Measurements from ENCODE around the gene LIPF.
"Not testable (repeated sequence)": the region's sequence is repeated elsewhere in the genome, so short reads cannot be mapped to it uniquely, and the experiment has no call there.

Gene LIPF

GRCh38 chr10:88664142-88664541, at the start of gene LIPF:
Gene LIPF, plus strand, starts transcription at chr10:88664442. Its CDS starts 2,856 bp downstream, at chr10:88667298.
- DNase-seq (ENCODE audit: low read depth in 1 of 2, low spot score in 1 of 2), result no peak

DNA sequence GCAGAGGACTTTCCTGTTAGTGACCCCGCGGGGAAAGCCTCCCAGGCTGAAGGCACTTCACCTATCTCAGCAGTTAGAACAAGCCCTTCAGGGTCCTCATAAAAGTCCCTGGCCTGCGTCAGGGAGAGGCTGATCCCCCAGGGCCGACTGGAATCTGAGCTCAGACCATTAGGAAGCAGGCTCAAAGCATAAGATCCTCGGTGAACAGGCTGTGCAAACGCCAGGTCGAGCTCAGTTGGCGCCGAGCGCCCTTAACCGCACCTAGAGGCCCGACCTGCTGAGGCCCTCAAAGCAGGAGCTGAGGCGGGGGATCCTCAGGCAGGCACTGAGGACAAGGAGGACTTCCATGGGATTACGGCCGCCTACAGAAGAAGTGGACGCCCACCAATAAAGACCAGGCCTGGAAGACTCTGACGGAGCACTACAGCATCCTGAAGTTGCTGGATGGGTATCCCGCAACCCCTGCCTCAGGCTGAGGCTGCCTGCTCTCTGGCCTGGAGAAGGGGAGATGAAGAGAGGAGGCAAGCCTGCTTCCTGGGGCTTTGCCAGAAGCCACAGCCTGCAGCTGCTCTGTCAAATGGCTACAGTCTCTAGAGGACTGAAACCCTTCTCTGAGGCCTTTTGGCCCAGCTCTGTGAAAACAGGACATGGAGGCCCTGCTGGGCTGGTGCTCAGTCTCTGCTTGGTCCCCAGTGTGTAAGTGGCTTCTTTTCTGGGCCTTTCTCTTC, 47.8 kb upstream of the LIPF start:
- no peak for DNase-seq (ENCODE audit: low read depth in 1 of 2, low spot score in 1 of 2)

- DNase-seq (ENCODE audit: low read depth in 1 of 2, low spot score in 1 of 2), result no peak
Measured at GRCh38 chr10:88617772-88618300, 46.4 kb upstream of the LIPF start.

- DNase-seq (ENCODE audit: low read depth in 1 of 2, low spot score in 1 of 2), result no peak
Measured at GRCh38 chr10:88618496-88618895, 45.7 kb upstream of the LIPF start.

DNA sequence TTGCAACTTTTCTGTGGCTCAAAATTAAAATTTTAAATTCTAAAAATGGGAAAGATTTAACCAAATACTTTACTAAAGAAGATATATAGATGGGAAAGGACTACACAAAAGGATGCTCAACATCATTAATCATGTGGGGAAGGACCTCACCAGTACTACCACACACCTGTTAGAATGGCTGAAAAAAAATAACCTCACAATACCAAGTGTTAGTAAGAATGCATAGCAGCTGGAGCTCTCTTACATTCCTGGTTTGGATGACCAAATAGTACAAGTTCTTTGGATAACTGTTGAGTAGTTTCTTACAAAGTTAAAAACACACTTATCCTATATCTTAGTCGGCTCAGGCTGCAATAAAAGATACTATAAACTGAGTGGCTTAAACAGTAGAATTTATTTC, 43.8 kb upstream of the LIPF start:
- no peak for DNase-seq (ENCODE audit: low read depth in 1 of 2, low spot score in 1 of 2)

GRCh38 chr10:88623835-88624234, 40.4 kb upstream of the LIPF start:
- no peak for DNase-seq (ENCODE audit: low read depth in 1 of 2, low spot score in 1 of 2)

- no peak for DNase-seq (ENCODE audit: low read depth in 1 of 2, low spot score in 1 of 2)
Measured at GRCh38 chr10:88624840-88625239, 39.4 kb upstream of the LIPF start.

- DNase-seq (ENCODE audit: low read depth in 1 of 2, low spot score in 1 of 2), result no peak
Measured at GRCh38 chr10:88640186-88640585, 24.1 kb upstream of the LIPF start.

DNA sequence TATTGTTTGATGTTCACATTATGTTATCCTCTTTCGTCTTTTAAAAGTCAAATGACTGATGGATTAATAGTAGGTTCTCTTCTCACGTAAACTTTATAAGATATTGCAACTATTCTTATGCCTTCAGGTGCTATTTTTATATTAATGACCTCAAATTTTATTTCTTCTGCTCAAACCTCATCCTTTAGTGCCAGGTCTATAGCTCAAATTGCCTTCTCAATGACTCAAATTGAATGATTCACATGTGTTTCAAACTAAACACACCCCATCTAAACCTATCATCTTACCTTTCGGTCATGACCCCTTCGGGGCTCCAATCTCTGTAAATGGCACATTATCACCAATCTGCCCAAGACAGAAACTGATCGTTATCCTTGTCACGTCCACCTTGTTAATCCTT, 22.0 kb upstream of the LIPF start:
- no peak for DNase-seq (ENCODE audit: low read depth in 1 of 2, low spot score in 1 of 2)

- no peak for DNase-seq (ENCODE audit: low read depth in 1 of 2, low spot score in 1 of 2)
Measured at GRCh38 chr10:88642963-88643362, 21.3 kb upstream of the LIPF start.

DNA sequence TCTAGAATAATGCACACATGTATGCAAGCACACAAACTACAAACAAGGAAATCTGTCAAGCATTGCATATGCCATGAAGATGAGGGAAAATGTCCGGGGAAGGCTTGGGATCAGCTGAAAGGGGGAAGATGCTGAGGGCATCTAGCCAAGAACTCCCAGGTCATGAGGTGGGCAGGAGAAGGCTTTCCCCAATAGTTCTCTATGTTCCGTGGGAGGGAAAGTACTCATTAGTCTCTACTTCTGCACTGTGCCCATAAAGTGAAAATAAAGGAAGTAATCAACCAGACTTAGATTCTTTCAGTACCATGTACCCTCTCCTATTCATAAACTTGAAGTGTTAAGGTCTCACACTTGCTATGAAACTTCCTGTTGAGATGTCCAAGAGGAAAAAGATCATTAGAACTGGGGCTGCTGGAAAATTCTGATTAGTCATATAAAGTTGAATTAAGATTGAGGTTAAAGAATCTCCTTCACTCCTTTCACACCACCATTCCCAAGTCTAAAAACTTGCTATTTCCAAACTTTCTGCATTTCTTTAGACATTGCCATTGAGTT, 17.1 kb upstream of the LIPF start:
- DNase-seq (ENCODE audit: low read depth in 1 of 2, low spot score in 1 of 2), result no peak

- DNase-seq (ENCODE audit: low read depth in 1 of 2, low spot score in 1 of 2), result no peak
Measured at GRCh38 chr10:88651101-88651551, 13.1 kb upstream of the LIPF start.

DNA sequence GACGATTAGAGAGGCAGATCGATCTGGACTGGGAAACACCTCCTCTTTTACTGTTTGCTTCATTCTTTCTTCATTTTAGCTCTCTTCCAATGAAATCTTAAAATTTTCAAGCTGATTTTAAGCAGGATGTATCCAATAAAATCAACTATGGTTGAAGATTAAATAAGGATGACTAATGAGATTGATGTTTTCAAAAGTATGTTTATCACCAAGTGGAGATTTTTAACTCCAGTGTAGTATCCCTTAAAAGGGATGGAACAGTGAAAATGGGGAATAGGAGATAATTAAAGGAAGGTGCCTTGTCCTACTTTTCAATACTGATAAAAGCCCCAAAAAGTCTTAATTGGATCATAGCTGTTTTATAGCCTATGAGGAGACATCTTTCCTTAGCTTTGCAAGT, 11.6 kb upstream of the LIPF start:
- no peak for DNase-seq (ENCODE audit: low read depth in 1 of 2, low spot score in 1 of 2)

GRCh38 chr10:88657901-88658300, 6.3 kb upstream of the LIPF start:
- no peak for DNase-seq (ENCODE audit: low read depth in 1 of 2, low spot score in 1 of 2)

DNA sequence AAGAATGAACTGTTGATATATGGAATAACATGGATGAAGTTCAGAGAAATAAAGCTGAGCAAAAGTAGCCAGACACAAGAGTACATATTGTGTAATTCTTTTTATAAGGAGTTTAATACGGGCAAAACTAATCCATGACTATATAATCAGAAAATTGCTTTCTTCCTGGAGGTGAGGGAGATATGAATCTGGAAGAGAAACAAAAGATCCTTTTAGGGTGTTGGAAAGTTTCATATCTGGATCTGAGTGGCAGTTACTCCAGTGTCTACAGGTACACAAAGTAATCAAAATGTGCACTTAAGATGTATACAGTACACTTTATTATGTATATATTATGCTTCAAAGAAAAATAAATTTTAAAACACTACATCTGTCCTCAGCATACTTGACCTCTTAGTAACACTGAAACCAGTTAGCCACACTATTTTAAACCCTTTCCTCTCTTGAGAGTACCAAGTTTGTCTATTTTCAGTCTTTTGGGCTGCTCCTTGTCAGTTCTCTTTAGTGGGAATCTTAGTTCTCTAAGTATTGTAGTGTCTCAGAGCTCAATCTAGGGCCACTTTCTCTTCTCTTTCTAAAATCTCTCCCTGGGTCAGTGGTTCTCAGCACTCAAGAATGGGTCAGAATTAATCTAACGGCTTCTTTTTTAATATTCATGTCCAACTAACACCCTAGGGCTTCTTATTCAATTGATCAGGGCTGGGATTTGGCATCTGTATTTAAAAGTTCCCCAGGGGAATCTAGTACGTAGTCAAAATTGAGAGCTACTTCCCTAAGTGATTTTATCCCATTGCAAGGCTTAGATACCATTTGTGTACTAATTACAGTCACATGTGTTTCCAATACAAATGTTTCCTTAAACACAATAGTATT, 4.3 kb upstream of the LIPF start:
- no peak for DNase-seq (ENCODE audit: low read depth in 1 of 2, low spot score in 1 of 2)

- DNase-seq (ENCODE audit: low read depth in 1 of 2, low spot score in 1 of 2), result no peak
Measured at GRCh38 chr10:88660598-88660884, 3.7 kb upstream of the LIPF start.

DNA sequence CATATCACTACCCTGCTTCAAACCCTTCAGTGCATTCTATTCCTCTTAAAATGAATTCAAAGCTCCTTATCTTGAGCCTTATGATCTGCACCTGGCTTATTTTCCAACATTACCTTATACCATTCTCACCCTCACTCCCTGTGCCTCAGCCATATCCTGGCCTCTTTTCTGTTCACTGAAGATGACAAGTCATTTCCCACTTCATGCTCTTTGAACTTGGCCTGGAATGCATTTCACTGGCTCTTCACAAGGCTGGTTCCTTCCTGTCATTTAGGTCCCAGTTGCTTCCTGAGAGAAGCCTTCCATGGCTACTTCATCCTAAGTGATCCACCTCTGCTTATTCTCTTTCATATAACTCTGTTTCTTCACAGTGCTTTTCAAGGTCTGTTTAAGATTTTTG, 3.2 kb upstream of the LIPF start:
- no peak for DNase-seq (ENCODE audit: low read depth in 1 of 2, low spot score in 1 of 2)

GRCh38 chr10:88661577-88661976, 2.7 kb upstream of the LIPF start:
- no peak for DNase-seq (ENCODE audit: low read depth in 1 of 2, low spot score in 1 of 2)

GRCh38 chr10:88663153-88663552, 1.1 kb upstream of the LIPF start:
- DNase-seq (ENCODE audit: low read depth in 1 of 2, low spot score in 1 of 2), result not testable (repeated sequence)

DNA sequence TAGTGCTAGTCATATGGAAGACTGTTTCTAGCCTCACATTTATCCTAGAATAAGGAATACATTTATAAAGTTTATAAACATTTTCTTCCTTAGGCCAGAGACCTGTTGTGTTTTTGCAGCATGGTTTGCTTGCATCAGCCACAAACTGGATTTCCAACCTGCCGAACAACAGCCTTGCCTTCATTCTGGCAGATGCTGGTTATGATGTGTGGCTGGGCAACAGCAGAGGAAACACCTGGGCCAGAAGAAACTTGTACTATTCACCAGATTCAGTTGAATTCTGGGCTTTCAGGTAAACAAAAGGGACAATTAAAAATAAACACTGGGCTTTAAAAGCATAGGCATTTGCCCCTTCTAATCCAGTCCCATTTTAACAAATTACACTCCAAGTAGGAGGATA, 4.2 kb downstream of the LIPF start:
- DNase-seq (ENCODE audit: low read depth in 1 of 2, low spot score in 1 of 2), result no peak

- DNase-seq (ENCODE audit: low read depth in 1 of 2, low spot score in 1 of 2), result peak in 1 of 2 donors; percentile 11
Measured at GRCh38 chr10:88670497-88670896, 6.3 kb downstream of the LIPF start.

GRCh38 chr10:88672041-88672440, 7.8 kb downstream of the LIPF start:
- DNase-seq (ENCODE audit: low read depth in 1 of 2, low spot score in 1 of 2), result no peak
